HepG2 (cell line): ENCODE measurements around the gene DCAF15. TPM values are rescaled to one million over a fixed set of nuclear protein-coding genes. Genes with fewer than 3 reads are reported as not detected.

ENCODE experiments used
- HIVEP1 ChIP-seq: sonication (generic); formaldehyde crosslinking; IDR thresholded peaks from 2 replicates; pipeline ENCODE4 v1.4.0; 2020; ENCODE audit warnings: mild to moderate bottlenecking, missing genetic modification reagents
- KAT8 ChIP-seq: IDR thresholded peaks from 2 replicates; pipeline ENCODE4 v1.6.1; 2016; ENCODE audit warnings: missing genetic modification reagents, missing compliant biosample characterization
- KLF12 ChIP-seq: sonication (generic); formaldehyde crosslinking; IDR thresholded peaks from 2 replicates; pipeline ENCODE4 v1.4.0; 2020; ENCODE audit warnings: missing genetic modification reagents, borderline replicate concordance
- MAFG ChIP-seq: sonication (generic); formaldehyde crosslinking; IDR thresholded peaks from 2 replicates; pipeline ENCODE4 v1.5.1; 2020; ENCODE audit warnings: mild to moderate bottlenecking, missing genetic modification reagents
- ONECUT2 ChIP-seq: sonication (generic); formaldehyde crosslinking; IDR thresholded peaks from 2 replicates; pipeline ENCODE4 v1.4.0; 2020; ENCODE audit warnings: missing genetic modification reagents
- PHF21A ChIP-seq: sonication (generic); formaldehyde crosslinking; IDR thresholded peaks from 2 replicates; pipeline ENCODE4 v1.5.0; 2020; ENCODE audit warnings: mild to moderate bottlenecking, missing genetic modification reagents
- RFXAP ChIP-seq: sonication (generic); formaldehyde crosslinking; IDR thresholded peaks from 2 replicates; pipeline ENCODE4 v1.4.0; 2020; ENCODE audit warnings: missing genetic modification reagents, borderline replicate concordance
- SALL1 ChIP-seq: sonication (generic); formaldehyde crosslinking; IDR thresholded peaks from 2 replicates; pipeline ENCODE4 v1.8.0; 2022; ENCODE audit warnings: mild to moderate bottlenecking, missing genetic modification reagents
- SMC3 ChIP-seq: IDR thresholded peaks from 2 replicates; pipeline ENCODE4 v1.6.1; 2011; ENCODE audit warnings: low read length, improper control_type of control experiment
- SOX6 ChIP-seq, 2 experiments: fragments of 450-650 bp in 1 of 2; sonication (generic) in 1 of 2; formaldehyde crosslinking in 1 of 2; IDR thresholded peaks; 2 replicates each; pipeline versions ENCODE4 v1.4.0 to v1.6.1; 2017 to 2020; ENCODE audit warnings: antibody characterized with exemption in 1 of 2, mild to moderate bottlenecking in 1 of 2, missing genetic modification reagents in 1 of 2
- ZBTB7A ChIP-seq: sonication (generic); formaldehyde crosslinking; IDR thresholded peaks from 2 replicates; pipeline ENCODE4 v1.8.0; 2022; ENCODE audit warnings: mild to moderate bottlenecking, missing genetic modification reagents
- ZNF138 ChIP-seq: sonication (generic); formaldehyde crosslinking; IDR thresholded peaks from 2 replicates; pipeline ENCODE4 v1.5.0; 2020; ENCODE audit warnings: mild to moderate bottlenecking, low read depth, missing genetic modification reagents
- polyA plus RNA-seq, 8 experiments: library from polyadenylated mRNA; depleted of rRNA in 3 of 8; stranded (reverse) in 7 of 8; unstranded in 1 of 8; fragments of >200 nt; fragmentation: Illumina TruSeq in 4 of 8; extraction: Trizol in 4 of 8; gene quantifications; 2 replicates each; pipeline versions ENCODE4 v1.2.1 to v1.2.3, GENCODE V29; 2011 to 2016; ENCODE audit warnings: low read depth in 4 of 8, missing spikeins in 1 of 8, mixed read lengths in 1 of 8; ENCODE audit not compliant: insufficient read depth in 1 of 8
- total RNA-seq, 5 experiments: library from RNA; depleted of rRNA; stranded (reverse); fragments of >200 nt; fragmentation: Illumina TruSeq; extraction: Trizol; gene quantifications; 2 replicates each; pipeline ENCODE4 v1.2.3, GENCODE V29; 2016; ENCODE audit warnings: low read depth in 1 of 5
- TF ChIP-seq, protein P1 (sequence below): sonication (generic); formaldehyde crosslinking; IDR thresholded peaks from 2 replicates; pipeline ENCODE4 v1.4.0; 2020; ENCODE audit warnings: missing genetic modification reagents
- TF ChIP-seq, protein P2 (sequence below), 2 experiments: fragments of 450-650 bp in 1 of 2; sonication (generic) in 1 of 2; formaldehyde crosslinking; IDR thresholded peaks; 2 replicates each; pipeline versions ENCODE4 v1.5.0 to v1.8.0; 2020 to 2022; ENCODE audit warnings: mild to moderate bottlenecking in 1 of 2, missing genetic modification reagents in 1 of 2
- TF ChIP-seq, protein P3 (sequence below): sonication (generic); formaldehyde crosslinking; IDR thresholded peaks from 2 replicates; pipeline ENCODE4 v1.8.0; 2022; ENCODE audit warnings: mild to moderate bottlenecking, missing genetic modification reagents, moderate library complexity
- TF ChIP-seq, protein P4 (sequence below), 2 experiments: sonication (generic) in 1 of 2; formaldehyde crosslinking in 1 of 2; IDR thresholded peaks; 2 replicates each; pipeline versions ENCODE4 v1.4.0 to v1.6.1; 2016 to 2020; ENCODE audit warnings: borderline replicate concordance in 1 of 2, low read depth in 1 of 2, mild to moderate bottlenecking in 1 of 2, missing genetic modification reagents in 1 of 2

The DCAF15 gene
- total and polyA plus RNA-seq, 2 of the 13 experiments (the other 11 are each of a cell fraction or from before 2014, with no cell fraction given): 13.6 to 14.0 TPM

DNA sequence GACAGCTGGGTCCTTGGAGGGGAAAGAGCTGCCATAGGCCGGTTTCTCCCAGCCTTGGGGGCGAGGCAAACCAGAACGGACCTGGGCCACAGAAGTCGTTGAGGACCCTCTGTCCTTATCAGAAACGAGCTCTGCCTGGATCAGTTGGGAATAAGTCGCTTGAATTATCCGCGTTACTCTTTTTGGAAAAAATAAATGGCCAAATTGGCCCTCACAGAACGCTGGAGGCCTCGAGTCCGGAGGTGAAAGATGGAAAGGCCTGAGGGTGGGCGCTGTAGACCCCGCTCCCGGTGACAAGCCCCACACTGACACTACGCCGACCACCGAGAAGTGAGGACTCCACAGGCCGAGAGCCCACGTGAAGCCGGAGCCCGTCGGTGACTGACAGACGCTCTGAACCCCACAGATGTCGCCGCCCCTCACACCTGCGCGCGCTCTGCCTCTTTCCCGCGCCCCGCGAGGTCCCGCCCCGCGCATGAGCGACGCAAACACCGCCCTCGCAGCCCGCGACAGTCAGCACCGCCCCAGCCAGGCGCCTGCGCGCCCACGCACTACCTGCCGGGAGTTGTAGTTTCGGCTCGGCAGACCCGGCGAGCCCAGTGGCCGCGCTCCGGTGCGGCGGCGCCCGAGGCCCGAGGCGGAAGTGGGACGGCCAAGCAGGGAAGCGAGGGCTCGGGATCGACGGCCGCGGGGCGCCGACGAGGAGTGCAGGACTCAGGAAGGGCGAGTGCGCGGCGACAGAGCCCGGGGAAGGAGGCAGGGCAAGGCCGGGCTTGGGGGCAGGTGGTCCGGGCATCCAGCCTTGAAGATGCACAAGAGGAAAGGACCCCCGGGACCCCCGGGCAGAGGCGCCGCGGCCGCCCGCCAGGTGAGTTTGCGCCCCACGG is 46.4 kb upstream of the DCAF15 start, which contains the start of the genes BRME1 and CC2D1A (continued):
- TF ChIP-seq, protein P1, sequence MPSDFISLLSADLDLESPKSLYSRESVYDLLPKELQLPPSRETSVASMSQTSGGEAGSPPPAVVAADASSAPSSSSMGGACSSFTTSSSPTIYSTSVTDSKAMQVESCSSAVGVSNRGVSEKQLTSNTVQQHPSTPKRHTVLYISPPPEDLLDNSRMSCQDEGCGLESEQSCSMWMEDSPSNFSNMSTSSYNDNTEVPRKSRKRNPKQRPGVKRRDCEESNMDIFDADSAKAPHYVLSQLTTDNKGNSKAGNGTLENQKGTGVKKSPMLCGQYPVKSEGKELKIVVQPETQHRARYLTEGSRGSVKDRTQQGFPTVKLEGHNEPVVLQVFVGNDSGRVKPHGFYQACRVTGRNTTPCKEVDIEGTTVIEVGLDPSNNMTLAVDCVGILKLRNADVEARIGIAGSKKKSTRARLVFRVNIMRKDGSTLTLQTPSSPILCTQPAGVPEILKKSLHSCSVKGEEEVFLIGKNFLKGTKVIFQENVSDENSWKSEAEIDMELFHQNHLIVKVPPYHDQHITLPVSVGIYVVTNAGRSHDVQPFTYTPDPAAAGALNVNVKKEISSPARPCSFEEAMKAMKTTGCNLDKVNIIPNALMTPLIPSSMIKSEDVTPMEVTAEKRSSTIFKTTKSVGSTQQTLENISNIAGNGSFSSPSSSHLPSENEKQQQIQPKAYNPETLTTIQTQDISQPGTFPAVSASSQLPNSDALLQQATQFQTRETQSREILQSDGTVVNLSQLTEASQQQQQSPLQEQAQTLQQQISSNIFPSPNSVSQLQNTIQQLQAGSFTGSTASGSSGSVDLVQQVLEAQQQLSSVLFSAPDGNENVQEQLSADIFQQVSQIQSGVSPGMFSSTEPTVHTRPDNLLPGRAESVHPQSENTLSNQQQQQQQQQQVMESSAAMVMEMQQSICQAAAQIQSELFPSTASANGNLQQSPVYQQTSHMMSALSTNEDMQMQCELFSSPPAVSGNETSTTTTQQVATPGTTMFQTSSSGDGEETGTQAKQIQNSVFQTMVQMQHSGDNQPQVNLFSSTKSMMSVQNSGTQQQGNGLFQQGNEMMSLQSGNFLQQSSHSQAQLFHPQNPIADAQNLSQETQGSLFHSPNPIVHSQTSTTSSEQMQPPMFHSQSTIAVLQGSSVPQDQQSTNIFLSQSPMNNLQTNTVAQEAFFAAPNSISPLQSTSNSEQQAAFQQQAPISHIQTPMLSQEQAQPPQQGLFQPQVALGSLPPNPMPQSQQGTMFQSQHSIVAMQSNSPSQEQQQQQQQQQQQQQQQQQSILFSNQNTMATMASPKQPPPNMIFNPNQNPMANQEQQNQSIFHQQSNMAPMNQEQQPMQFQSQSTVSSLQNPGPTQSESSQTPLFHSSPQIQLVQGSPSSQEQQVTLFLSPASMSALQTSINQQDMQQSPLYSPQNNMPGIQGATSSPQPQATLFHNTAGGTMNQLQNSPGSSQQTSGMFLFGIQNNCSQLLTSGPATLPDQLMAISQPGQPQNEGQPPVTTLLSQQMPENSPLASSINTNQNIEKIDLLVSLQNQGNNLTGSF (CRISPR knock-in tag): peak; percentile 87; the same call in 1 of the 2 replicates
- TF ChIP-seq, protein P2, sequence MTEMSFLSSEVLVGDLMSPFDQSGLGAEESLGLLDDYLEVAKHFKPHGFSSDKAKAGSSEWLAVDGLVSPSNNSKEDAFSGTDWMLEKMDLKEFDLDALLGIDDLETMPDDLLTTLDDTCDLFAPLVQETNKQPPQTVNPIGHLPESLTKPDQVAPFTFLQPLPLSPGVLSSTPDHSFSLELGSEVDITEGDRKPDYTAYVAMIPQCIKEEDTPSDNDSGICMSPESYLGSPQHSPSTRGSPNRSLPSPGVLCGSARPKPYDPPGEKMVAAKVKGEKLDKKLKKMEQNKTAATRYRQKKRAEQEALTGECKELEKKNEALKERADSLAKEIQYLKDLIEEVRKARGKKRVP (CRISPR knock-in tag; IDR thresholded peaks at IDR 0.05): 0 out of 4 replicates have a peak, but pooled peaks of 1 of the 2 experiments have one; percentile 45
- TF ChIP-seq, protein P3, sequence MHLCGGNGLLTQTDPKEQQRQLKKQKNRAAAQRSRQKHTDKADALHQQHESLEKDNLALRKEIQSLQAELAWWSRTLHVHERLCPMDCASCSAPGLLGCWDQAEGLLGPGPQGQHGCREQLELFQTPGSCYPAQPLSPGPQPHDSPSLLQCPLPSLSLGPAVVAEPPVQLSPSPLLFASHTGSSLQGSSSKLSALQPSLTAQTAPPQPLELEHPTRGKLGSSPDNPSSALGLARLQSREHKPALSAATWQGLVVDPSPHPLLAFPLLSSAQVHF (CRISPR knock-in tag): peak; percentile 64; the same call in 1 of the 2 replicates
- TF ChIP-seq ONECUT2 (CRISPR knock-in tag): no peak
- peak; percentile 90 for TF ChIP-seq SALL1 (CRISPR knock-in tag)
- TF ChIP-seq ZBTB7A (CRISPR knock-in tag): peak; percentile 53; the same call in 1 of the 2 replicates
- TF ChIP-seq KAT8 (CRISPR knock-in tag): peak; percentile 90
- TF ChIP-seq SOX6 (IDR thresholded peaks at IDR 0.05): no peak
- 0 out of 2 replicates have a peak, but pooled peaks have one; percentile 29 for TF ChIP-seq SOX6 (CRISPR knock-in tag; IDR thresholded peaks at IDR 0.05)
- TF ChIP-seq SMC3: no peak
- TF ChIP-seq MAFG (CRISPR knock-in tag): no peak
- TF ChIP-seq, protein P4, sequence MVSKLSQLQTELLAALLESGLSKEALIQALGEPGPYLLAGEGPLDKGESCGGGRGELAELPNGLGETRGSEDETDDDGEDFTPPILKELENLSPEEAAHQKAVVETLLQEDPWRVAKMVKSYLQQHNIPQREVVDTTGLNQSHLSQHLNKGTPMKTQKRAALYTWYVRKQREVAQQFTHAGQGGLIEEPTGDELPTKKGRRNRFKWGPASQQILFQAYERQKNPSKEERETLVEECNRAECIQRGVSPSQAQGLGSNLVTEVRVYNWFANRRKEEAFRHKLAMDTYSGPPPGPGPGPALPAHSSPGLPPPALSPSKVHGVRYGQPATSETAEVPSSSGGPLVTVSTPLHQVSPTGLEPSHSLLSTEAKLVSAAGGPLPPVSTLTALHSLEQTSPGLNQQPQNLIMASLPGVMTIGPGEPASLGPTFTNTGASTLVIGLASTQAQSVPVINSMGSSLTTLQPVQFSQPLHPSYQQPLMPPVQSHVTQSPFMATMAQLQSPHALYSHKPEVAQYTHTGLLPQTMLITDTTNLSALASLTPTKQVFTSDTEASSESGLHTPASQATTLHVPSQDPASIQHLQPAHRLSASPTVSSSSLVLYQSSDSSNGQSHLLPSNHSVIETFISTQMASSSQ (IDR thresholded peaks at IDR 0.05; ENCODE audit: low read depth): no peak
- TF ChIP-seq, protein P4 (CRISPR knock-in tag; IDR thresholded peaks at IDR 0.05; ENCODE audit: borderline replicate concordance): no peak
- no peak for TF ChIP-seq HIVEP1 (CRISPR knock-in tag)
- peak; percentile 82 for TF ChIP-seq RFXAP (CRISPR knock-in tag)
- TF ChIP-seq ZNF138 (CRISPR knock-in tag): peak; percentile 99
- 0 out of 2 replicates have a peak, but pooled peaks have one; percentile 14 for TF ChIP-seq PHF21A (CRISPR knock-in tag)
- peak; percentile 61; the same call in 1 of the 2 replicates for TF ChIP-seq KLF12 (CRISPR knock-in tag)
